Measurements from ENCODE around the gene FHIT.
A peak's percentile ranks its signal among the peaks of the same experiment; 100 is the strongest.

FHIT gene

DNA sequence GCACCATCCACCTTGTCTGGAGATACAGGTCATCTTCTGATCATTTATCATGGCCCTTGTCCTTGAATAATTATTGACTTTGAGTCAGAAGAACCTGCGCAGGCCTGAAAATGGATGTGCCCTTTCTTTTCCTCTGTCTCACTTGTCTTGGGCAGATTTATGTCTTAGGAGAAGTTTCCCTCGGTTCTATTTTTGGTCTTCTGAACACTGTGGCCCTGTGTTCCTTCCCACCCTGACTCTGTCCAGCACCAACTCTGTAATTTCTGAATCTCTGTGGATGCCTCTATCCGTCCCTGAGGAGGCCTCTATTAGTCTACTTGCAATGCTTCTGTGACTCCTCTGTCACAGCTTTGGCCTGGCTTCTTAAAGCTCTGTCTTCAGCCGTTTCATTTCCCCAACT, 1520.7 kb downstream of the FHIT start:
- H3K4me3 ChIP-seq (ENCODE audit: low read length) = no peak overlapping the region
- no peak for DNase-seq (ENCODE audit: low read depth, low spot score)

DNA sequence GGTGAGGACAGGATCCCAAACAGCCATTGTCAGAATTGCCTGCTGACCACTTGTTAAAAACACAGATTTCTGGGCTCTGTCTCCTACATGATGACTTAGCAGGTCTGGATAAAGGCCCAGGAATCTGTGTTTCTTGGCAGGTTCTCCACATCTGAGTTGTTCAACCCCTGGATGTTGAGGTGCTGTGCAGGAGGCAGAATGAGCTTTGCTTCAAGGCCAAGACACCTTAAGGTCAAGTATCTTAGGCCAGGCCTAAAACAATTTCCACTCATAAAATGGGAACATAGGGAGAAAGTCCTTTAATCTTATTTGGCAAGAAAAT, 1522.7 kb downstream of the FHIT start:
- no peak for DNase-seq (ENCODE audit: low read depth, low spot score)
- no peak overlapping the region for H3K4me3 ChIP-seq (ENCODE audit: low read length)

DNA sequence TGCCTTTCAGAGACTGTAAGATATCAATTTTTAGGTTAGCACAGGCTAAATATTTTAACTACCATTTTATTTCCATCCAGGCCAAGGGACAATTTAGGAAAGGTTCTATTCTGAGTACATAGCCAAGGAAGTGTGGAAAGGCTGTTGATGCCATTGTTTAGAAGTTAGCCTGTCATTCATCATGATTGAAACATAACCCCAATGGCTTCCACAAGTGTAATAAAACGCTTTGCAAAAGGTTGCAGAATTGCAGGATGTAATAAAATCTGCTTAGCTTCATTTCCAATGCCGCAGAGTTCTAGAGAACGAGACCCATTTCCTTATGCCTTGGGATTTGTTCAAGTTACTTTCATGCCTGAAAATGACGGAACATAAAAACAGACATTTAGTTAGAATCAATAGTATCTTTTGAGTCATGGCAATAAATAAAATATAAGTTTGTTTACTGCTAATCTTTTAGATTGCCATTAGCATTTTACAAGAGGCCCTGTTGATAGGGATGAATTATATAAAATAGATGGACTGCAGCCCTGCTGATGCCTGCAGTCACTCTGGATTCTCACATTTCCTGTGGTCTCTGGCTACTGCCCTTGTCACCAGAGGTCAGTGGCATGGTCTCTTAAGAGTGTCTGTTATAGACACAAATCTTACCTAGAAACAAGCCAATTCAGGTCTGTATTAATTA, 1523.2 kb downstream of the FHIT start:
- H3K4me3 ChIP-seq (ENCODE audit: low read length) = no peak overlapping the region
- DNase-seq (ENCODE audit: low read depth, low spot score) = no peak

DNA sequence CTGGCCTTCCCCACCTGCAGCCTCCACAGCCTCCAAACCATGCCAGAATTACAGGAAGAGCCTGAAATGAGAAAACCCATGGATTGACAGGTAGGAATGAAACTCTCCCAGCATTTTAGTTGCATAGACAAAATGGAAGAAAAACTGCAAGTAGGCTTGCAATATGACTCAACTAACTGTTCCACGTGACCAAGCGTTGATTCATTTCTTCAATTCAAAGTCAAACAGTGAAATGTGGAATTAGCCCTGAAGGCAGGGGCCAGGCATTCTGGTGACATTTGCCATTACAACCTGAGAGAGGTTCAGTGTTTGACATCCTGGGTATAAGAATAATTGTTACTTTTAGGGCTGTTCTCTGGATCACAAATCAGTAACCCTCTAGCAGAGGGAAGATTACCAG, 1525.0 kb downstream of the FHIT start:
- no peak for DNase-seq (ENCODE audit: low read depth, low spot score)
- H3K4me3 ChIP-seq (ENCODE audit: low read length) = no peak overlapping the region

DNA sequence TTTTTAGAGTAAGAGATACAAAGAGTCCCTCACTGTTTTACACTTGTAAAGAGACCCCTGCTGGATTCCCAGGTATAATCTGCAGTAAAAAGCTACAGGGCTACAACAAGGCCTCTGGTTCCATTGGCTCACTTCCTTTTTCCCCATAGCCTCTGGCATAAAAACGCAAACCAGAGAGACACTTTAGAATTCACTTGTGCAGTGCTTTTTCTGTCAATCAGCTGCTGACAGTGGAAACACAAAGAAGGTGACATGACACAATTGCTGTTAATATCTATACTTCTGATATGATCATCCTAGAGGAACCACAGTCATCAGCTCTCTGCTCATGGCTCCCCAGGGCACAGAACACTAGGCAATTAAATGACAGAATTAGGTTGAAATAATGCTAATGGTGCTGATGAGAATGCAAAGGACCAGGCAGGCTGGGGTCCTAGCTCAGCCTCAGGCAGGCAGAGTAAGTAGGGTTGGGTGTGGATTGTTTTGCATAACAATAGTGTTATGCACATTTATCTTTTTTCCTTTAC, 1533.5 kb downstream of the FHIT start:
- no peak overlapping the region for H3K4me3 ChIP-seq (ENCODE audit: low read length)
- DNase-seq (ENCODE audit: low read depth, low spot score) = no peak

DNA sequence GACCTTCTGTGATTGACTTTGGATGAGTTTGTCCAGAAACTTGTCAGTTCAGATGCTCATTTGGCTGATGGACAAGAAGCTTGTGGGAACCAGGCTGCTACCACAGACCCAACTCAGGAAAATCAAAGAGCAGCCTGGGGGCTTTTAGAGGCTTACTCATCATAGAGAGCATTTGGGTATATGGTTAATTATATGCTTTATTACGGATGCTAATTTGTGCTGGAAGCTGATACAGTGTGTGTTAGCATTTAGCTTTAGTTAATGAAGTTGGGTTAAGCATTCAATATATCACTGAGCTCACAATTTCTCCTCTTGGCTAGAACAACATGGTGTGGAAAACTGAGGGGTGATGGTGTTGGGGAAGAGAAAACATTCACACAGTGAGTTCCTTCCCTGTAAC, 1537.2 kb downstream of the FHIT start:
- H3K4me3 ChIP-seq (ENCODE audit: low read length) = no peak overlapping the region
- no peak for DNase-seq (ENCODE audit: low read depth, low spot score)

DNA sequence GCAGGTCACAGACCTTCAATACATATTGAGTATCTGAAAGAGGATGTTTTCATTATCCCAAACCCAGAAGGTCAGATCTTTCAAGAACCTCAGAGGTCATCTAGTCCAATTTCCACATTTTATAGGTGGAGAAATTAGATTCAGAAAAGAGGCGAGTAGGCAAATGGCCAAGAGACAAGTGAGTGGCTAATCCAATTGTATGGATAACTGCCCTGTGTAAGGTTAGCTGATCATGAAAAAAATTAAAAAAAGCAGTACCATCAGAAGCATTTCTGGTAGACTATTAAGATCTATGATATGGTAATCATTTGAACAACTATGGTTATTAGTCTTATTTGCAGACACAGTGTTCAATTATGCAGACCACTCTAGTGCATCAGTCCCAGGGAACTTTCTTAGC, 1540.7 kb downstream of the FHIT start:
- no peak for DNase-seq (ENCODE audit: low read depth, low spot score)
- no peak overlapping the region for H3K4me3 ChIP-seq (ENCODE audit: low read length)

DNA sequence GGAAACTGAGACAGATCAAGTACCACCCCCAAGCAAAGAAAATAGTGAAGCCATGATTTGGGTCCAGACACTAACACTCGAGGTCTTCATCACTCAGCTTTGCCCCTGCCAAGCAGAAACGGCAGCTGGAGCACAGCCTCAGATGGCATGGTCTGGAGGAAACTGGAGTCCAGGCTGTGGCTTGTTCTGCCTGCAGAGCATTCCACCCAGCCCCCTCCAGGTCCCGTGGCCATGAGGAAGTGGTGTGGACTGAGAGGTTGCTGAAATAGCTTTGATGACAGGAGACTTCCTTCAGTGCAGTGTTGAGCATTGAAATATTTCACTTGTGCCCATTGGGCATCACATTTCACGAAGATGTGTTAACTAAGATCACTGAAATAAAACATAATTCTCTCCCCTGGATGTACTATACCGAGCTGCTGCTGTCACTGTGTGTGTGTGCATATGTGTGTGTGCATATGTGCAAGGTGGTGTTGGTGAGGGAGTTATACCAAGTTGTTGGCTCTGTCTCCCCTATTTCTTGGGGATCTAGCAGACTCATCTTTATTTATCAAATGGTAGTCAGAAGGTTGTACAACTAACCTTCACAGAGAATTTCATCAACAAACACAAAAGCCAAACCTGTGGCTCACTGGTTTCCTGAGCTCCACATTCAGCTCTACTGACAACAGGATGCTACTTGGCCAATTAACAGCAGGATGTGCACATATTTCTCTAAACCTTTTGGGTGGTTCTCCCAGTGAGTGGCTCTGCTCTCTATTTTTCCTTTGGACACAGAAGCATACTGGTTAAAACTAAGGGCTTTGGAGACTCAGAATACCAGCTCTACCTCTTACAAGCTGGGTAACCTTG, 1541.3 kb downstream of the FHIT start:
- DNase-seq (ENCODE audit: low read depth, low spot score) = peak; percentile 83
- H3K4me3 ChIP-seq (ENCODE audit: low read length) = peak overlapping the region; percentile 23

DNA sequence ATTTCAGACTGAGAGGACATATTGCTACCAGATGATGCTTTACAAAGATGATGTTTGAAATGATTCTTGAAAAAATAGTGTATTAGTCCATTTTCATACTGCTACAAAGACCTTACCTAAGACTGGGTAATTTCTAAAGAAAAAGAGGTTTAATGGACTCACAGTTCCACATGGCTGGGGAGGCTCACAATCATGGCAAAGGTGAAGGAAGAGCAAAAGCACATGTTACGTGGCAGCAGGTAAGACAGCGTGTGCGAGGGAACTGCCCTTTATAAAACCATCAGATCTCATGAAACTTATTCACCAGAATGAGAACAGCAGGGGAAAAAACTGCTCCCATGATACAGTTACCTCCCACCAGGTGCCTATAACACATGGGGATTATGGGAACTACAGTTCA, 1543.0 kb downstream of the FHIT start:
- no peak overlapping the region for H3K4me3 ChIP-seq (ENCODE audit: low read length)
- DNase-seq (ENCODE audit: low read depth, low spot score) = no peak

DNA sequence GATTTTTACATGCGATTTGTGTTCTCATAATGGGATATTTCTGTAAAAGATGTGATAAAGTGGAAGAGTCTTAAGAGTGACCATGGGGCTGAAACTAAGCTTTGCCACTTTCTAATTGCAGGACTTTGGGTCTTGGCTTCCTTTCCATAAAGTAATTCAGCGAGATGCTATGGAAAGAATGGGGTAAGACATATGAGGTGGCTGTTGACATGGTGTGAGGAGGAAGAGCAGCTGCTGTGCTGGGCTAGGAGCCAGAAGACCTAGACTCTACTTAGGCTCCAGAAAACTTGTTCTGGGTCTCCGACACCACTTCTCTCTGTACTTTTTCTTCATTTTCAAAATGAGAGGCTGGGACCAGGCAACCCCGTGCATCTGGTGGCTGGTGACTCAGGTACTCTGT, 1547.0 kb downstream of the FHIT start:
- H3K4me3 ChIP-seq (ENCODE audit: low read length) = no peak overlapping the region
- DNase-seq (ENCODE audit: low read depth, low spot score) = no peak

DNA sequence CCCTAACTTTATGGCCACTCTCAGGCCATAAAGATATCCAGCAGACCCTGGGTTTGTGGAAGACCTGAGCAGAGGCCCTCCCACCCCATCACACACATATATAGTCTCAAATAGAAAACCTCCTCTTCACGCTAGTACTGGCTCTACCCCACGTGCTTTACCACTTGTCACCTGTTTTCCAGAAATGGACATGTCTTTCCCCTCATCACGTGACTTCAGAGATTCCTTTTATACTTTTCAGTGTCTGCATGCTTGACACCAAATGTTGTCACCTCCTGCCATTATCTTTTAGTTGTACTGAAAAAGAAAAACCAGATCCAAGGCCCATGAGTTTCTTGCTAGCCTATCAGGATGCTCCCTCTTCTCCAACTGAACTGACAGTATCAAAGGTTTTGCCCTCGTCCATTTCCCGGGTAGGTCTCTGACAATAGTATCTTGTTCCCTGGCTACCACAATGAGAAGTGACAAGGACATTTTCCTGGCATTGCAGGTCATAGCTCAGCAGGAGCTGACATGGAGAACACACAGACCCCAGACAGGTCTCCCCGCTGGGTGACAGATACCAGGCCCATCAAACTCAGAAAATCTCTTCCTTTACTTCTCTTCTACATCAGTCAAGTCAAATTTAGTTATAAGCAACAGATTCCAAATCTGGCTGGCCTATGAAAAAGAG, 1551.5 kb downstream of the FHIT start:
- DNase-seq (ENCODE audit: low read depth, low spot score) = no peak
- H3K4me3 ChIP-seq (ENCODE audit: low read length) = no peak overlapping the region
